Left kidney (tissue), 2 donors: ENCODE data around the gene CRACR2B. TPM values are rescaled to one million over a fixed set of nuclear protein-coding genes. Genes with fewer than 3 reads are reported as not detected.

Experiments
- DNase-seq: peaks from one replicate; pipeline ENCODE4 v3.0.0-alpha.2; 2013
- polyA plus RNA-seq: library from polyadenylated mRNA; unstranded; fragments of 120-200 nt; gene quantifications from one replicate; pipeline ENCODE4 v1.2.1, GENCODE V29; 2013; ENCODE audit not compliant: insufficient read length

Gene CRACR2B
- polyA plus RNA-seq, 1 donor: 9.9 TPM

DNA sequence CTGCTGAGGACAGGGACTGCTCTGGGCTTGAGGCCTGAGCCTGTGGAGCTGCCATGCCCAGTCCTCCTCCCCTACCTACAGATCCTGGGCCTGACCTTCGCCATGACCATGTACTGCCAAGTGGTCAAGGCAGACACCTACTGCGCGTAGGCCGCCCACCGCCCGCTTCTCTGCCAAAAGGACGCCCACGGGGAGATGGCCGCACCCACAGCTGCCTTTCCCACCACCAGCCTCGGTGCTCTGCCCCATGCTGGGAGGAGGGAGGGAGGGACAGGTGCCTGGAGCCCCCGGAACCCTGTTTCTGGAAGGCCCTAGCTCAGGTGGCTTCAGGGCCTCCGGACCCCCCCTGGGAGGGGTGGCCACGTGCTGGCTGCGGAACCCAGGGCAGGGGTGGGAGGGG is 38.8 kb downstream of the CRACR2B start:
- DNase-seq: no peak

DNA sequence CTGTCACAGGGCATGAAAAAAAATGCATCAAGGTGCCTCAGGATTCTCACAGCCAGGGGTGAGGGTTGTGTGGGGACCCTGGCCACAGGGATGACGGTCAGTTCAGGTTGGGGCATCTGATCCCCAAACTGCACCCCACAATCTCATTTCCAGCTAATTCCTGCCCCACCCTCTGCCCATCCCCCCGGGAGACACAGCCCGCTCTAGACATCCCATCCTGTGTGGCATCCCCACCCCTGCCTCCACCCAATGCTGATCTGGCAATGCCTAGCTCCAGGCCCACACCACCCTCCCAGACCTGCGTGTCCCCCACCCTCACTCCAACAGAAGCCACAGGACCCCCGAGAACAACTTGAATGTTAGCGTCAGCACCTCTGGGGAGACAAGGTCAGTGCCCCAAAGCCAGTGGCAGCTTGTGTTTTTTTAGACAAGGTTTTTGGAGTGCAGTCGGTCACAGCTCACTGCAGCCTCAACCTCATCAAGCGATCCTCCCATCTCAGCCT is 40.2 kb downstream of the CRACR2B start:
- DNase-seq: no peak

- DNase-seq: no peak
Measured at GRCh38 chr11:868394-868793, 40.7 kb downstream of the CRACR2B start.

- DNase-seq: no peak
Measured at GRCh38 chr11:868802-869201, 41.1 kb downstream of the CRACR2B start.

DNA sequence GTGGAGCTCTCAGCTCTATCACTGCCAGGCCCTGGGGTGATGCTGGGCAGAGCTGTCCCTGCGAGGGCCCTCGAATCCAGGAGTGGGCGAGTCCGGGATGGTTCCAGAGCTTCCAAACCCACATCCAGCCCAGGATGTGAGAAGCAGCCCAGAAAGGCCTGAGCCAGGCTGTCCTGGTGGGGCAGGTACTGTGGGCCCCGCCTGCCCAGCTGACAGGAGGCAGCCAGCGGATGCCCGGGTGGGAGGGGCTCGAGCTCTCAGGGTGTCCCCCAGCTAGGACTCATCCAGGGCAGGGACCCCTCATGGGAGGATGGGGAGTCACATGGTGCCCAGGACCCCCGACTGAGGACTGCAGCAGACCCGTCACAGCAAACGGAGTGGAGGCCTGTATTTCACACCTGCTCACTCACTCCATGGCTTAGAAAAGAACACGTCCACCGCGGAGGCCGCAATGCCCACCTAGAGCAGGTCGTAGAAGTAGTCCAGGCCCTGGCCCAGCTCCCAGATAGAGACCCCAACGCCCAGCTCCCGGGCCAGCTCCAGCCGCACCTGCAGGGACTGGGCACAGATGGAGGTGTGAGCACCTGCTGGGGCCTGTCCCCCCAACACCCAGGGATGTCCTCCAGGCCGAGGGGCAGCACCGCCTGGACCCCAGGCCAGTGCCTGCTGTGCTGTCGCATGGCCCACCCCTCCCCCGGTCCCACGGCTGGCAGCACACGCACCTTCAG is 41.8 kb downstream of the CRACR2B start:
- no peak for DNase-seq

- DNase-seq: peak; percentile 36
Measured at GRCh38 chr11:870127-870413, 42.4 kb downstream of the CRACR2B start.

GRCh38 chr11:870418-870817 is 42.7 kb downstream of the CRACR2B start:
- DNase-seq: no peak

DNA sequence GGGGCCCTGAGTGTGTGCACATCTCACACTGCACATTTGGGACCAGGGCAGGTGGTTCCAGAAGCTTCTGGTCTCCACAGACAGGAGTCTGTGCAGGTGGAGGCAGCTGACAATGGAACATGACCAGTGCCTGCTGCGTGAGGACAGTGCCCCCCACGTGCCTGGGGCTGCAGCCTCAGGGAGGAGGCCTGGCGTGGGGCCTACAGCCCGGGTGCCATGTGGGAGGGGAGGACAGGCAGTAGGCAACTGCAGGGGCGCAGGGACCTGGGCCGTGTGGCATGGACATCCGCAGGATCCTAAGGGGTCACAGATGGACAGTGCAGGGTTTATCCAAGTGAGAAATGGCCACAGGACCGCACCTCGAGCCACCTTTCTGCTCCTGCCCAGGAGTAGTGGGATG is 43.8 kb downstream of the CRACR2B start:
- no peak for DNase-seq

GRCh38 chr11:872799-873198 is 45.1 kb downstream of the CRACR2B start:
- DNase-seq: no peak

- DNase-seq: no peak
Measured at GRCh38 chr11:873706-874105, 46.0 kb downstream of the CRACR2B start.

DNA sequence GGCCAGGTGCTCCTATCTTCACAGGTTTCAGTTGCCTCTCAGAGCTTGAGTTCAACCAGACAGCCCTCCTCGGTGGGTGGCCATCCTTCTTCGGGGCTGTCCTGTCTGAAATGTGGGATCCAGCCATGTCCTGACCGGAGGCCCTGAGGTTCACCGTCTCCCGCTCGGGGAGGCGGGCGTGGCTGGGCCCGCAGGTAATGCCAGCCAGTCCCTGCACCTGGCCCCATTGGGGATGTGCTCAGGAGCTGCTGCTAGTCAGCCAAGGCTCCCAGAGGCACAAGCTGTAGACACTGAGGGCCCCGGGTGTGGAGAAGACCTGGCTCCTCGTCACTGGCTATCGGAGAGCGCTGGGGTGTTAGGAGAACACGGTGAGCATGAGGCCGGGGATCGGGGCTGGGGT is 47.5 kb downstream of the CRACR2B start:
- DNase-seq: no peak

- DNase-seq: no peak
Measured at GRCh38 chr11:875769-876301, 48.1 kb downstream of the CRACR2B start.

GRCh38 chr11:876545-876944 is 48.8 kb downstream of the CRACR2B start:
- no peak for DNase-seq

- DNase-seq: no peak
Measured at GRCh38 chr11:877565-877964, 49.8 kb downstream of the CRACR2B start.

- DNase-seq: no peak
Measured at GRCh38 chr11:880447-880846, 52.7 kb downstream of the CRACR2B start.

Other genes with a start within 250 kb of the CRACR2B start
- gene IRF7, start 212.0 kb upstream of the CRACR2B start, polyA plus RNA-seq: 6.4 TPM
- gene CDHR5, start 203.0 kb upstream of the CRACR2B start, polyA plus RNA-seq: 46.0 TPM
- gene SCT, start 200.7 kb upstream of the CRACR2B start, polyA plus RNA-seq: 0.67 TPM
- gene DRD4, start 190.7 kb upstream of the CRACR2B start, polyA plus RNA-seq: 1.1 TPM
- gene DEAF1, start 132.7 kb upstream of the CRACR2B start, polyA plus RNA-seq: 45.6 TPM
- gene TMEM80, start 132.1 kb upstream of the CRACR2B start, polyA plus RNA-seq: 56.5 TPM
- gene EPS8L2, start 121.7 kb upstream of the CRACR2B start, polyA plus RNA-seq: 115 TPM
- gene TALDO1, start 80.5 kb upstream of the CRACR2B start, polyA plus RNA-seq: 116 TPM
- 65.7 TPM for gene GATD1, start 50.4 kb upstream of the CRACR2B start, polyA plus RNA-seq
- 0.27 TPM for gene CEND1, start 37.8 kb upstream of the CRACR2B start, polyA plus RNA-seq
- 13.0 TPM for gene SLC25A22, start 29.6 kb upstream of the CRACR2B start, polyA plus RNA-seq
- 10.1 TPM for gene PIDD1, start 22.7 kb upstream of the CRACR2B start, polyA plus RNA-seq
- 855 TPM for gene RPLP2, start 18.0 kb upstream of the CRACR2B start, polyA plus RNA-seq
- 40.9 TPM for gene PNPLA2, start 9.0 kb upstream of the CRACR2B start, polyA plus RNA-seq
- 145 TPM for gene CD151, start 5.0 kb downstream of the CRACR2B start, polyA plus RNA-seq
- 71.9 TPM for gene POLR2L, start 14.6 kb downstream of the CRACR2B start, polyA plus RNA-seq
- 55.9 TPM for gene TSPAN4, start 14.9 kb downstream of the CRACR2B start, polyA plus RNA-seq
- 100 TPM for gene CHID1, start 82.9 kb downstream of the CRACR2B start, polyA plus RNA-seq
- 114 TPM for gene AP2A2, start 98.0 kb downstream of the CRACR2B start, polyA plus RNA-seq
- 26.8 TPM for gene MUC6, start 208.8 kb downstream of the CRACR2B start, polyA plus RNA-seq
- 0.03 TPM for gene MUC2, start 247.0 kb downstream of the CRACR2B start, polyA plus RNA-seq